Astrocyte (in vitro differentiated cells and primary cell): Measurements from ENCODE around the gene UBLCP1. TPM values are rescaled to one million over a fixed set of nuclear protein-coding genes. Genes with fewer than 3 reads are reported as not detected.
"Not testable (repeated sequence)": the region's sequence is repeated elsewhere in the genome, so short reads cannot be mapped to it uniquely, and the experiment has no call there.

Experiments
- DNase-seq: peaks from one replicate; pipeline ENCODE4 v3.0.0-alpha.2; 2010; ENCODE audit warnings: low read depth
- FAIRE-seq: peaks from 2 replicates; lab custom pipeline; 2011; peaks lifted over from hg19 to GRCh38; lab: Jason Lieb, UNC
- H2AFZ ChIP-seq: 2 replicates; pipeline ENCODE4 v1.6.0; 2012; ENCODE audit warnings: low read depth, low read length, inconsistent platforms
- H3K27ac ChIP-seq: 2 replicates; pipeline ENCODE4 v1.5.1; 2011; ENCODE audit warnings: low read depth, low read length, inconsistent platforms
- H3K27me3 ChIP-seq: 2 replicates; pipeline ENCODE4 v1.6.0; 2011; ENCODE audit warnings: low read length, inconsistent platforms; ENCODE audit not compliant: insufficient read depth
- H3K36me3 ChIP-seq: 2 replicates; pipeline ENCODE4 v1.5.1; 2011; ENCODE audit warnings: low read length, inconsistent platforms; ENCODE audit not compliant: insufficient read depth
- H3K4me1 ChIP-seq: 2 replicates; pipeline ENCODE4 v1.5.1; 2011; ENCODE audit warnings: low read length, inconsistent platforms; ENCODE audit not compliant: insufficient read depth
- H3K4me2 ChIP-seq: 2 replicates; pipeline ENCODE4 v1.6.0; 2012; ENCODE audit warnings: low read length, inconsistent platforms
- H3K4me3 ChIP-seq: 2 replicates; pipeline ENCODE4 v1.5.1; 2011; ENCODE audit warnings: low read depth, mild to moderate bottlenecking, low read length, inconsistent platforms; ENCODE audit not compliant: insufficient read depth
- H3K79me2 ChIP-seq: 2 replicates; pipeline ENCODE4 v1.6.0; 2012; ENCODE audit warnings: mild to moderate bottlenecking, low read length, inconsistent platforms; ENCODE audit not compliant: insufficient read depth
- H3K9ac ChIP-seq: 2 replicates; pipeline ENCODE4 v1.6.0; 2012; ENCODE audit warnings: mild to moderate bottlenecking, low read length, inconsistent platforms
- H3K9me3 ChIP-seq: 2 replicates; pipeline ENCODE4 v1.5.1; 2012; ENCODE audit warnings: low read depth, mild to moderate bottlenecking, low read length, inconsistent platforms; ENCODE audit not compliant: insufficient read depth
- H4K20me1 ChIP-seq: 2 replicates; pipeline ENCODE4 v1.6.0; 2012; ENCODE audit warnings: low read length, inconsistent platforms; ENCODE audit not compliant: insufficient read depth
- H3K27ac Mint-ChIP-seq: one replicate; pipeline ENCODE4 v1.8.0; 2021; ENCODE audit warnings: mild to moderate bottlenecking, mixed read lengths; ENCODE audit not compliant: unreplicated experiment
- H3K27me3 Mint-ChIP-seq: one replicate; pipeline ENCODE4 v1.8.0; 2021; ENCODE audit warnings: low read depth, mixed read lengths; ENCODE audit not compliant: unreplicated experiment
- H3K36me3 Mint-ChIP-seq: one replicate; pipeline ENCODE4 v1.8.0; 2021; ENCODE audit warnings: low read depth, mixed read lengths; ENCODE audit not compliant: unreplicated experiment
- H3K4me1 Mint-ChIP-seq: one replicate; pipeline ENCODE4 v1.8.0; 2021; ENCODE audit warnings: low read depth, mixed read lengths; ENCODE audit not compliant: unreplicated experiment
- H3K4me3 Mint-ChIP-seq: one replicate; pipeline ENCODE4 v1.8.0; 2021; ENCODE audit warnings: mild to moderate bottlenecking, moderate library complexity, mixed read lengths; ENCODE audit not compliant: unreplicated experiment
- H3K9me3 Mint-ChIP-seq: one replicate; pipeline ENCODE4 v1.8.0; 2021; ENCODE audit warnings: mild to moderate bottlenecking, mixed read lengths; ENCODE audit not compliant: unreplicated experiment
- CTCF ChIP-seq: IDR thresholded peaks from 2 replicates; pipeline ENCODE4 v1.5.1; 2011; ENCODE audit warnings: low read depth, mild to moderate bottlenecking, inconsistent platforms, low read length, moderate library complexity; ENCODE audit not compliant: insufficient read depth
- EZH2 ChIP-seq: IDR thresholded peaks from 2 replicates; pipeline ENCODE4 v1.6.1; 2012; ENCODE audit warnings: mild to moderate bottlenecking, low read length, inconsistent platforms; ENCODE audit not compliant: insufficient read depth
- total RNA-seq: library from RNA; stranded (reverse); gene quantifications from 2 replicates; pipeline ENCODE4 v1.2.1, GENCODE V29; 2021

The UBLCP1 gene
- total RNA-seq, 1 donor from 2014 or later: 31.3 TPM

DNA sequence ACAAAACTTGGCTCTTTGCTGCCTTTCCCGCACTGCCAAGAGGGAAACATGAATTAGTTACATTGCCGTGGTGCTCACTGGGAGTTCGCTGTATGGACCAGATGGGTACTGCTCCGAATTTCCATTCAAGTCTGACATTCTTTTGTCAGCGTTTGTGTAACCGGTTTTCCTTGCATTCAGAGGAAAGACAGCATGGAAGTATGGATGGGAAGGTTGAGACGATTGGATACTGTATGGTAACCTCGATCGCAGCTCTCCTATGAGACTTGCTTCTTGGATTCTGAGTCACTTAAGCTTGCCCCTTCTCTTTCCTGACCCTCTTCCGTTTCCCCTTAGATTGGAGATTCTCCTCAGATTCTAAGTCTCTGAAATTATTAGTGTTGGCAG is 625 bp upstream of the UBLCP1 start:
- H3K9me3 ChIP-seq: no peaks in the 10 kb centered on the region
- FAIRE-seq (no peak), DNase-seq (no peak)
- Mint-ChIP-seq H3K9me3 (peaks cover 2% of the 10 kb centered on the region), H3K4me1 (peaks cover 6% of the 10 kb centered on the region), H3K36me3 (peaks cover 5% of the 10 kb centered on the region), H3K27ac (peak overlapping the region; percentile 99), H3K4me3 (peak overlapping the region; percentile 99), H3K27me3 (no peaks in the 10 kb centered on the region)
- H2AFZ ChIP-seq: peak overlapping the region; percentile 98
- peaks cover 13% of the 10 kb centered on the region for H3K4me1 ChIP-seq
- peak overlapping the region; percentile 93 for H3K9ac ChIP-seq
- no peaks in the 10 kb centered on the region for H3K36me3 ChIP-seq
- peak overlapping the region; percentile 93 for H3K4me3 ChIP-seq
- H3K4me2 ChIP-seq: peak overlapping the region; percentile 90
- TF ChIP-seq CTCF: no peak
- TF ChIP-seq EZH2: no peak
- H3K27me3 ChIP-seq: no peaks in the 10 kb centered on the region
- peaks cover 47% of the 10 kb centered on the region for H3K79me2 ChIP-seq
- peaks cover 3% of the 10 kb centered on the region for H4K20me1 ChIP-seq
- H3K27ac ChIP-seq: peak overlapping the region; percentile 97

GRCh38 chr5:159263569-159263905 is 447 bp downstream of the UBLCP1 start:
- Histone ChIP-seq H2AFZ (peak overlapping the region; percentile 98), H3K27me3 (no peaks in the 10 kb centered on the region), H3K9ac (peak overlapping the region; percentile 93), H3K36me3 (no peaks in the 10 kb centered on the region), H3K4me2 (peak overlapping the region; percentile 90), H3K79me2 (peaks cover 58% of the 10 kb centered on the region), H3K4me1 (peaks cover 13% of the 10 kb centered on the region), H3K9me3 (no peaks in the 10 kb centered on the region), H4K20me1 (peaks cover 7% of the 10 kb centered on the region), H3K27ac (peak overlapping the region; percentile 97), H3K4me3 (peak overlapping the region; percentile 93)
- Mint-ChIP-seq H3K27ac (peak overlapping the region; percentile 95), H3K4me1 (peaks cover 6% of the 10 kb centered on the region), H3K27me3 (no peaks in the 10 kb centered on the region), H3K9me3 (peaks cover 2% of the 10 kb centered on the region), H3K4me3 (peak overlapping the region; percentile 99), H3K36me3 (peaks cover 5% of the 10 kb centered on the region)
- no peak for TF ChIP-seq EZH2
- TF ChIP-seq CTCF: no peak
- no peak for FAIRE-seq
- DNase-seq: peak; percentile 5

- H3K27me3 Mint-ChIP-seq, DNase-seq, H3K36me3 Mint-ChIP-seq, H3K27me3 ChIP-seq, H3K4me1 Mint-ChIP-seq, H3K4me3 ChIP-seq, H3K9ac ChIP-seq, FAIRE-seq, H3K27ac ChIP-seq, H4K20me1 ChIP-seq, H3K27ac Mint-ChIP-seq, H2AFZ ChIP-seq, H3K9me3 Mint-ChIP-seq, H3K9me3 ChIP-seq, H3K4me3 Mint-ChIP-seq, H3K4me2 ChIP-seq: not testable (repeated sequence)
- H3K79me2 ChIP-seq: peaks cover 59% of the 10 kb centered on the region
- peaks cover 13% of the 10 kb centered on the region for H3K4me1 ChIP-seq
- peaks cover 11% of the 10 kb centered on the region for H3K36me3 ChIP-seq
These were observed 3.7 kb downstream of the UBLCP1 start for GRCh38 chr5:159266764-159267163.
